PC-3 (cell line): ENCODE measurements around the gene OLFM2. TPM values are rescaled to one million over a fixed set of nuclear protein-coding genes. Genes with fewer than 3 reads are reported as not detected.
A peak's percentile ranks its signal among the peaks of the same experiment; 100 is the strongest.

ENCODE experiments used
- ATAC-seq: fragments of 200-7000 bp; cut with Tn5 transposase; 2 replicates; pipeline ENCODE4 v1.9.1; 2020; ENCODE audit warnings: mild to moderate bottlenecking, moderate library complexity
- BruUV-seq: library from RNA; stranded (reverse); fragments of 400-500 nt; replicated peaks from 2 replicates; lab custom pipeline; 2021; lab: Mats Ljungman, UMichigan
- CTCF ChIA-PET: fragments of 300-600 bp; sonication (Branson Sonifier 250); formaldehyde crosslinking; loops from one replicate; lab custom pipeline; 2022; ENCODE audit warnings: antibody characterized with exemption; lab: Charles Lee
- POLR2A ChIA-PET: fragments of 300-600 bp; sonication (Branson Sonifier 250); formaldehyde crosslinking; loops from one replicate; lab custom pipeline; 2022; ENCODE audit warnings: antibody characterized with exemption; ENCODE audit not compliant: unreplicated experiment; lab: Charles Lee
- DNase-seq: peaks from one replicate; pipeline ENCODE4 v3.0.0-alpha.2; 2015
- H2AFZ ChIP-seq: fragments of 300-600 bp; sonication (generic); 2 replicates; pipeline ENCODE4 v1.6.0; 2016; ENCODE audit warnings: antibody characterized with exemption, low read length
- H3F3A ChIP-seq: fragments of 300-600 bp; sonication (generic); one replicate; pipeline ENCODE4 v1.6.0; 2017; ENCODE audit warnings: antibody characterized with exemption, low read length, control low read depth, mild to moderate bottlenecking; ENCODE audit not compliant: unreplicated experiment
- H3K27ac ChIP-seq: fragments of 300-600 bp; sonication (generic); 2 replicates; pipeline ENCODE4 v1.5.1; 2016; ENCODE audit warnings: mild to moderate bottlenecking, low read length
- H3K27me3 ChIP-seq: fragments of 300-600 bp; sonication (generic); 2 replicates; pipeline ENCODE4 v1.6.1; 2016; ENCODE audit warnings: low read length, mixed read lengths
- H3K36me3 ChIP-seq: fragments of 300-600 bp; sonication (generic); 2 replicates; pipeline ENCODE4 v1.6.1; 2016; ENCODE audit warnings: low read depth, mixed run types, low read length, mixed read lengths
- H3K4me1 ChIP-seq: fragments of 300-600 bp; sonication (generic); 2 replicates; pipeline ENCODE4 v1.5.1; 2016; ENCODE audit warnings: low read length; ENCODE audit not compliant: insufficient read depth
- H3K4me2 ChIP-seq: fragments of 300-600 bp; sonication (generic); 2 replicates; pipeline ENCODE4 v1.6.0; 2016; ENCODE audit warnings: low read length
- H3K4me3 ChIP-seq: fragments of 300-600 bp; sonication (generic); 2 replicates; pipeline ENCODE4 v1.5.1; 2016; ENCODE audit warnings: mild to moderate bottlenecking, low read length, mixed read lengths
- H3K79me2 ChIP-seq: fragments of 300-600 bp; sonication (generic); 2 replicates; pipeline ENCODE4 v1.6.1; 2017; ENCODE audit warnings: low read length, mixed read lengths
- H3K9ac ChIP-seq: fragments of 300-600 bp; sonication (generic); 2 replicates; pipeline ENCODE4 v1.6.0; 2016; ENCODE audit warnings: mild to moderate bottlenecking, low read length
- H3K9me2 ChIP-seq: fragments of 300-600 bp; sonication (generic); replicated peaks from 2 replicates; pipeline ENCODE4 v1.6.1; 2016; ENCODE audit warnings: mixed run types, low read length, mixed read lengths
- H3K9me3 ChIP-seq: fragments of 300-600 bp; sonication (generic); 2 replicates; pipeline ENCODE4 v1.6.1; 2016; ENCODE audit warnings: low read length, mixed read lengths
- H4K20me1 ChIP-seq: fragments of 300-600 bp; sonication (generic); 2 replicates; pipeline ENCODE4 v1.6.1; 2016; ENCODE audit warnings: low read length, mixed read lengths
- CTCF ChIP-seq: fragments of 300-600 bp; sonication (generic); conservative IDR thresholded peaks from 2 replicates; pipeline ENCODE4 v1.5.1; 2017; ENCODE audit warnings: antibody characterized with exemption, low read depth, mild to moderate bottlenecking, low read length
- EZH2 ChIP-seq: fragments of 300-600 bp; sonication (generic); IDR thresholded peaks from one replicate; pipeline ENCODE4 v1.6.1; 2017; ENCODE audit warnings: antibody characterized with exemption, mild to moderate bottlenecking, low read length; ENCODE audit not compliant: unreplicated experiment
- EZH2phosphoT487 ChIP-seq: fragments of 300-600 bp; sonication (generic); IDR thresholded peaks from 2 replicates; pipeline ENCODE4 v1.6.1; 2018; ENCODE audit warnings: mild to moderate bottlenecking, antibody characterized with exemption, low read length, borderline replicate concordance
- intact Hi-C: fragments of 100-400 bp; cut with micrococcal nuclease; formaldehyde crosslinking; loops from 2 replicates; pipeline ENCODE4 v1.9.0; 2023
- total RNA-seq: library from RNA; depleted of rRNA; stranded (reverse); fragments of >200 nt; gene quantifications from 2 replicates; pipeline ENCODE4 v1.2.3, GENCODE V29; 2014

OLFM2 gene
- total RNA-seq, 1 experiment from 2014 or later: 1.6 TPM

- H3K27ac ChIP-seq: no peak overlapping the region
- no peaks in the 10 kb centered on the region for H4K20me1 ChIP-seq
- peaks cover under 1% of the 10 kb centered on the region for H3F3A ChIP-seq
- peaks cover 23% of the 10 kb centered on the region for H3K79me2 ChIP-seq
- H3K36me3 ChIP-seq: peaks cover 51% of the 10 kb centered on the region
- H3K4me2 ChIP-seq: no peak overlapping the region
- no peaks in the 10 kb centered on the region for H3K9me2 ChIP-seq
- BruUV-seq: no TSS peak
- ChIA-PET CTCF (no interaction called here), POLR2A (no interaction called here)
- no peaks in the 10 kb centered on the region for H3K9me3 ChIP-seq
- intact Hi-C loops: no loop called here
- no peak overlapping the region for H2AFZ ChIP-seq
- H3K9ac ChIP-seq: no peak overlapping the region
- H3K4me3 ChIP-seq: no peak overlapping the region
- TF ChIP-seq EZH2: no peak
- no peak for TF ChIP-seq CTCF
- TF ChIP-seq EZH2phosphoT487: no peak
- ATAC-seq (no peak), DNase-seq (peak; percentile 29)
- no peaks in the 10 kb centered on the region for H3K27me3 ChIP-seq
- H3K4me1 ChIP-seq: peaks cover 7% of the 10 kb centered on the region
Observed at GRCh38 chr19:9839415-9839814, 96.9 kb downstream of the OLFM2 start.

- Histone ChIP-seq H3K9ac (no peak overlapping the region), H2AFZ (no peak overlapping the region), H3K27me3 (no peaks in the 10 kb centered on the region), H3F3A (peaks cover 6% of the 10 kb centered on the region), H3K4me1 (peaks cover 7% of the 10 kb centered on the region), H3K27ac (no peak overlapping the region), H3K36me3 (peaks cover 43% of the 10 kb centered on the region), H3K9me3 (no peaks in the 10 kb centered on the region), H3K9me2 (no peaks in the 10 kb centered on the region), H3K4me3 (no peak overlapping the region), H3K79me2 (peaks cover 23% of the 10 kb centered on the region), H3K4me2 (no peak overlapping the region), H4K20me1 (no peaks in the 10 kb centered on the region)
- POLR2A ChIA-PET: no interaction called here
- intact Hi-C loops: no loop called here
- BruUV-seq: no TSS peak
- CTCF ChIA-PET: no interaction called here
- ATAC-seq (no peak), DNase-seq (no peak)
- TF ChIP-seq CTCF (no peak), EZH2phosphoT487 (no peak), EZH2 (no peak)
Observed at GRCh38 chr19:9838324-9838723, 98.0 kb downstream of the OLFM2 start.

GRCh38 chr19:9836021-9836420 is 100.3 kb downstream of the OLFM2 start:
- Histone ChIP-seq H3F3A (peaks cover 6% of the 10 kb centered on the region), H2AFZ (peak overlapping the region; percentile 76), H3K79me2 (peaks cover 25% of the 10 kb centered on the region), H3K4me1 (peaks cover 7% of the 10 kb centered on the region), H3K36me3 (peaks cover 20% of the 10 kb centered on the region), H3K9me2 (no peaks in the 10 kb centered on the region), H3K27ac (no peak overlapping the region), H3K9ac (peak overlapping the region; percentile 86), H3K27me3 (no peaks in the 10 kb centered on the region), H3K4me3 (peak overlapping the region; percentile 99), H4K20me1 (no peaks in the 10 kb centered on the region), H3K9me3 (no peaks in the 10 kb centered on the region), H3K4me2 (peak overlapping the region; percentile 98)
- ChIA-PET POLR2A (no interaction called here), CTCF (no interaction called here)
- ATAC-seq (no peak), DNase-seq (peak; percentile 59)
- BruUV-seq: no TSS peak
- TF ChIP-seq EZH2phosphoT487 (no peak), EZH2 (no peak), CTCF (peak; percentile 22; the same call in 1 of the 2 replicates)
- intact Hi-C loops: no loop called here
